PFSK-1 (cell line): Measurements from ENCODE around the gene TENT4A.

Experiments used
- FOXP2 ChIP-seq: optimal IDR thresholded peaks from 2 replicates; pipeline ENCODE3; 2011; ENCODE audit warnings: borderline replicate concordance, control low read depth, inconsistent platforms; ENCODE audit not compliant: insufficient read depth; ENCODE audit errors: extremely low read length, extremely low read depth
- POLR2AphosphoS5 ChIP-seq: IDR thresholded peaks from 2 replicates; pipeline ENCODE4 v1.6.1; 2012; ENCODE audit warnings: low read depth, mild to moderate bottlenecking, control low read depth, low read length, moderate library complexity
- REST ChIP-seq, 2 experiments: IDR thresholded peaks; 2 replicates each; pipeline versions ENCODE4 v1.6.1 to v1.8.0; 2011 to 2012; ENCODE audit warnings: low read depth in 2 of 2, low read length in 2 of 2, control low read depth in 1 of 2, inconsistent platforms in 1 of 2, mild to moderate bottlenecking in 1 of 2, moderate library complexity in 1 of 2; ENCODE audit not compliant: insufficient read depth in 1 of 2
- SIN3A ChIP-seq: IDR thresholded peaks from 2 replicates; pipeline ENCODE4 v1.6.1; 2012; ENCODE audit warnings: mild to moderate bottlenecking, low read length, moderate library complexity, borderline replicate concordance; ENCODE audit not compliant: insufficient read depth
- TAF1 ChIP-seq: IDR thresholded peaks from 2 replicates; pipeline ENCODE4 v1.6.1; 2012; ENCODE audit warnings: low read length, control low read depth, borderline replicate concordance; ENCODE audit not compliant: insufficient read depth

Gene TENT4A

GRCh38 chr5:6759401-6759800 is 46.2 kb downstream of the TENT4A start:
- no peak for TF ChIP-seq SIN3A
- TF ChIP-seq FOXP2: no peak
- TF ChIP-seq POLR2AphosphoS5: no peak
- no peak for TF ChIP-seq REST (IDR thresholded peaks at IDR 0.05; ENCODE audit: insufficient read depth in 1 of 2, low read depth in 2 of 2, low read length in 2 of 2)
- TF ChIP-seq TAF1: no peak

- TF ChIP-seq SIN3A (no peak), REST (IDR thresholded peaks at IDR 0.05; ENCODE audit: insufficient read depth in 1 of 2, low read depth in 2 of 2, low read length in 2 of 2) (no peak), POLR2AphosphoS5 (no peak; the same call in 1 of the 2 replicates), FOXP2 (no peak), TAF1 (no peak)
These were observed 46.8 kb downstream of the TENT4A start for GRCh38 chr5:6759983-6760382.

GRCh38 chr5:6760686-6761085 is 47.5 kb downstream of the TENT4A start:
- no peak for TF ChIP-seq POLR2AphosphoS5
- no peak for TF ChIP-seq FOXP2
- TF ChIP-seq SIN3A: no peak
- no peak for TF ChIP-seq TAF1
- TF ChIP-seq REST (IDR thresholded peaks at IDR 0.05; ENCODE audit: insufficient read depth in 1 of 2, low read depth in 2 of 2, low read length in 2 of 2): no peak

- TF ChIP-seq REST (IDR thresholded peaks at IDR 0.05; ENCODE audit: insufficient read depth in 1 of 2, low read depth in 2 of 2, low read length in 2 of 2) (no peak), FOXP2 (no peak), TAF1 (no peak), POLR2AphosphoS5 (no peak), SIN3A (no peak)
These were observed 48.1 kb downstream of the TENT4A start for GRCh38 chr5:6761333-6761732.

- no peak for TF ChIP-seq REST (IDR thresholded peaks at IDR 0.05; ENCODE audit: insufficient read depth in 1 of 2, low read depth in 2 of 2, low read length in 2 of 2)
- no peak for TF ChIP-seq POLR2AphosphoS5
- no peak for TF ChIP-seq SIN3A
- TF ChIP-seq TAF1: no peak
- no peak for TF ChIP-seq FOXP2
These were observed 48.9 kb downstream of the TENT4A start for GRCh38 chr5:6762116-6762515.
